ENCODE results near the gene CCDC178. TPM values are rescaled to one million over a fixed set of nuclear protein-coding genes. Genes with fewer than 3 reads are reported as not detected.

Gene CCDC178
- total RNA-seq, 1 experiment from 2014 or later: not detected

DNA sequence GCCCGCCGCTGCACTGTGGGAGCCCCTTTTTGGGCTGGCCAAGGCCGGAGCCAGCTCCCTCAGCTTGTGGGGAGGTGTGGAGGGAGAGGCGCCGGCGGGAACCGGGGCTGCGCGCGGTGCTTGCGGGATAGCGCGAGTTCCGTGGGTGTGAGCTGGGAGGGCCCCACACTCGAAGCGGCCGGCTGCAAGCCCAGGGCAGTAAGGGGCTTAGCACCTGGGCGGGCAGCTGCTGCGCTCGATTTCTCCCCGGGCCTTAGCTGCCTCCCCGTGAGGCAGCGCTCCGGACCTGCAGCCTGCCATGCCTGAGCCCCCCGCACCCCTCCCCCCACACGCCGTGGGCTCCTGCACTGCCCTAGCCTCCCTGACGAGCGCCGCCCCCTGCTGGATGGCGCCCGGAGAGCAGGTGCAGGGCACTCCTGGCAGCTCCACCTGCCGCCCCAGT, 124.4 kb downstream of the CCDC178 start:
- H3K4me3 ChIP-seq (ENCODE audit: insufficient read depth, low read depth, low read length): peak overlapping the region; percentile 26; the same call in 1 of the 2 replicates
- no peaks in the 10 kb centered on the region for H3K36me3 ChIP-seq (replicated peaks; ENCODE audit: control insufficient read depth, insufficient read depth, low read length)
- peak; percentile 52 for DNase-seq
- no peaks in the 10 kb centered on the region for H3K27me3 ChIP-seq (ENCODE audit: control insufficient read depth, insufficient read depth, low read length)

GRCh38 chr18:33307520-33307919, 133.0 kb downstream of the CCDC178 start:
- Histone ChIP-seq H3K4me3 (ENCODE audit: insufficient read depth, low read depth, low read length) (no peak overlapping the region), H3K36me3 (replicated peaks; ENCODE audit: control insufficient read depth, insufficient read depth, low read length) (no peaks in the 10 kb centered on the region), H3K27me3 (ENCODE audit: control insufficient read depth, insufficient read depth, low read length) (no peaks in the 10 kb centered on the region)
- no peak for DNase-seq

- no peak overlapping the region for H3K4me3 ChIP-seq (ENCODE audit: insufficient read depth, low read depth, low read length)
Measured at GRCh38 chr18:33304277-33304676, 136.2 kb downstream of the CCDC178 start.

GRCh38 chr18:33291539-33291938, 149.0 kb downstream of the CCDC178 start:
- DNase-seq: no peak
- H3K4me3 ChIP-seq (ENCODE audit: insufficient read depth, low read depth, low read length): no peak overlapping the region
- H3K27me3 ChIP-seq (ENCODE audit: control insufficient read depth, insufficient read depth, low read length): no peaks in the 10 kb centered on the region
- H3K36me3 ChIP-seq (replicated peaks; ENCODE audit: control insufficient read depth, insufficient read depth, low read length): no peaks in the 10 kb centered on the region

More at GRCh38 chr18:33304277-33304676, 136.2 kb downstream of the CCDC178 start:
- H3K36me3 ChIP-seq (replicated peaks; ENCODE audit: control insufficient read depth, insufficient read depth, low read length): no peaks in the 10 kb centered on the region
- no peak for DNase-seq
- no peaks in the 10 kb centered on the region for H3K27me3 ChIP-seq (ENCODE audit: control insufficient read depth, insufficient read depth, low read length)

DNA sequence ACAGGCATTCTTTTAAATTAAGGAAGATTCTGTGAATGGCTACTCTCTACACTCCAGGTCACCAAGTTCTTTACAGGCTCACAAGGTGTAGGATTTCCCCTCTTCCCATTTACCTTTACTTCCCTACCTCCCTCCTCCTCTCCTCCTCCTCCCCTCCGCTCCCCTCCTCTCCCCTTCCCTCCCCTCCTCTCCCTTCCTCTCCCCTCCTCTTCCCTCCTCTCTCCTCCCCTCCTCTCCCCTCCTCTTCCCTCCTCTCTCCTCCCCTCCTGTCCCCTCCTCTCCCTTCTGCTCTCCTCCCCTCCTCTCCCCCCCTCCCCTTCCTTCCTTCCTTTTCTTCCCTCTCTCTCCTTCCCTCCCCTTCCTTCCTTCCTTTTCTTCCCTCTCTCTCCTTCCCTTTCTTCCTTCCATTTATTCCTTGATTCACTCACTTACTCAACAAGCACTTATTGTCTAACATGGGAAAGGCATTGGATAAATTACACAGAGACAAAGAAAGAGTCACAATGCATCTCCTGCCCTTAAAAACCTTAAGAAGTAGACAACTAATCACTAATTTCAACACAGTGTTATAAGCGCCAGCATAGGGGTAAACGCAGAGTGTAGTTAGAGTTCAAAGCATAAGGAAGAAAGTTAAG, 152.3 kb downstream of the CCDC178 start:
- H3K27me3 ChIP-seq (ENCODE audit: control insufficient read depth, insufficient read depth, low read length): no peaks in the 10 kb centered on the region
- no peak for DNase-seq
- no peak overlapping the region for H3K4me3 ChIP-seq (ENCODE audit: insufficient read depth, low read depth, low read length)
- no peaks in the 10 kb centered on the region for H3K36me3 ChIP-seq (replicated peaks; ENCODE audit: control insufficient read depth, insufficient read depth, low read length)

GRCh38 chr18:33282709-33283333, 157.7 kb downstream of the CCDC178 start:
- H3K36me3 ChIP-seq (replicated peaks; ENCODE audit: control insufficient read depth, insufficient read depth, low read length): no peaks in the 10 kb centered on the region
- H3K27me3 ChIP-seq (ENCODE audit: control insufficient read depth, insufficient read depth, low read length): no peaks in the 10 kb centered on the region
- DNase-seq: no peak
- no peak overlapping the region for H3K4me3 ChIP-seq (ENCODE audit: insufficient read depth, low read depth, low read length)

DNA sequence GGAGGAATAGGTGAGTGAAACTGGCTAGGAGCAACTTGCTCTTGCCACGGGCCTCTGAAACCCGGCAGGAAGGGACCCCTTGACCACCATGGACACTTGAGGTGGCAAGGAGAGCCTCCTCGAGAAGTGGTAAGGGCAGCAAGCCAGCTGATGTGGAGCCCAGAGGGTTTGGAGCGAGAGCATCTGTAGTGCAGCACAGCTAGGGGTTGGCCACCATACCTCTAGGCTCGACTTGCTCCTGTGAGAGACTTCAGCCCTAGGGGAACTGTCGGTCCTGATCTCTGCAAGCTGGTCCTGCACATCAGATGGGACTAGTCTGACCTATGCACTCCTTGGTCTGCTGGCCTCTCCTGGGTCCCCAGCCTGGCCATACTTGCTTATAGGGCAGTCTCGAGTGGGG, 158.4 kb downstream of the CCDC178 start:
- H3K4me3 ChIP-seq (ENCODE audit: insufficient read depth, low read depth, low read length): no peak overlapping the region
- H3K27me3 ChIP-seq (ENCODE audit: control insufficient read depth, insufficient read depth, low read length): no peaks in the 10 kb centered on the region
- no peaks in the 10 kb centered on the region for H3K36me3 ChIP-seq (replicated peaks; ENCODE audit: control insufficient read depth, insufficient read depth, low read length)
- no peak for DNase-seq

GRCh38 chr18:33277431-33277830, 163.1 kb downstream of the CCDC178 start:
- Histone ChIP-seq H3K27me3 (ENCODE audit: control insufficient read depth, insufficient read depth, low read length) (no peaks in the 10 kb centered on the region), H3K4me3 (ENCODE audit: insufficient read depth, low read depth, low read length) (no peak overlapping the region), H3K36me3 (replicated peaks; ENCODE audit: control insufficient read depth, insufficient read depth, low read length) (no peaks in the 10 kb centered on the region)
- DNase-seq: no peak

GRCh38 chr18:33275843-33276242, 164.7 kb downstream of the CCDC178 start:
- DNase-seq: no peak
- no peak overlapping the region for H3K4me3 ChIP-seq (ENCODE audit: insufficient read depth, low read depth, low read length)
- H3K27me3 ChIP-seq (ENCODE audit: control insufficient read depth, insufficient read depth, low read length): no peaks in the 10 kb centered on the region
- no peaks in the 10 kb centered on the region for H3K36me3 ChIP-seq (replicated peaks; ENCODE audit: control insufficient read depth, insufficient read depth, low read length)

GRCh38 chr18:33270297-33270696, 170.2 kb downstream of the CCDC178 start:
- Histone ChIP-seq H3K4me3 (ENCODE audit: insufficient read depth, low read depth, low read length) (no peak overlapping the region), H3K27me3 (ENCODE audit: control insufficient read depth, insufficient read depth, low read length) (no peaks in the 10 kb centered on the region), H3K36me3 (replicated peaks; ENCODE audit: control insufficient read depth, insufficient read depth, low read length) (no peaks in the 10 kb centered on the region)
- no peak for DNase-seq

DNA sequence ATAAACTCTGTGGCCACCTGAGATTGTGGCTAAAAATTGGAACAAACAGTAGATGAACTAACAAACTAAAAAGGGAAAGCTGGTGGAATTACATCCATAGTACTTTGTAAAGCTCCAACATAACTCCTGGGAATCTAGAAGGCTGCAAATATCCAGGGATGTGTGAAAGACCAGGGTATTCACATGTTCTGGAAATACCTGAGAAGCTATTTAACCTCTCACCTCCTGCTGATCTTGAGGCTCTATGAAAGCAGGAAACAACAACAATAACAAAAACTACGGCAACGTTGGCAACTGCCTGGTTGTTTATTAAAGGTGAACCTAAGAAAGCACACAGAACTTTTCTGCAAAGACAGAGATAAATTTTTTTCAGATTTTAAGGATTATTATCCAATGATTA, 171.3 kb downstream of the CCDC178 start:
- Histone ChIP-seq H3K36me3 (replicated peaks; ENCODE audit: control insufficient read depth, insufficient read depth, low read length) (no peaks in the 10 kb centered on the region), H3K27me3 (ENCODE audit: control insufficient read depth, insufficient read depth, low read length) (no peaks in the 10 kb centered on the region), H3K4me3 (ENCODE audit: insufficient read depth, low read depth, low read length) (no peak overlapping the region)
- DNase-seq: peak; percentile 3

DNA sequence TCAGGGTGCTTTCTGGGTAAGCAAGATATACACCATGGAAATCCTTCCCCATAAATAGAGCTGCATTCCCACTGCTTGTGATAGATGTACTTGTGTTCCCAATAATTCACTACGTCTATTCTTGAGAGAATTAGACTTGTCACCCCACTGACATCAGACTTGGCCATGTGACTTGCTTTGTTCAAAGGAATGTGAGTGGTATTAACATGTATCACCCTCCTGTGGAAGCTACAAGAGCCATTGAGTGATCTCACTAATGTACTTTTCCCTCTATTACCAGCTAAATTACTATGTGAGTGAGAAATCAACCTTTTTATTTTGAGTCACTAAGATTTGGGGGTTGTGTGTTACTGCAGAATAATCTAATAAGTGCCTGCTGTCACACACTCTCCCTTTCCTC, 176.0 kb downstream of the CCDC178 start:
- no peaks in the 10 kb centered on the region for H3K36me3 ChIP-seq (replicated peaks; ENCODE audit: control insufficient read depth, insufficient read depth, low read length)
- DNase-seq: no peak
- no peak overlapping the region for H3K4me3 ChIP-seq (ENCODE audit: insufficient read depth, low read depth, low read length)
- no peaks in the 10 kb centered on the region for H3K27me3 ChIP-seq (ENCODE audit: control insufficient read depth, insufficient read depth, low read length)

GRCh38 chr18:33239298-33239697, 201.2 kb downstream of the CCDC178 start:
- DNase-seq: no peak
- H3K36me3 ChIP-seq (replicated peaks; ENCODE audit: control insufficient read depth, insufficient read depth, low read length): no peaks in the 10 kb centered on the region
- no peak overlapping the region for H3K4me3 ChIP-seq (ENCODE audit: insufficient read depth, low read depth, low read length)
- no peaks in the 10 kb centered on the region for H3K27me3 ChIP-seq (ENCODE audit: control insufficient read depth, insufficient read depth, low read length)

DNA sequence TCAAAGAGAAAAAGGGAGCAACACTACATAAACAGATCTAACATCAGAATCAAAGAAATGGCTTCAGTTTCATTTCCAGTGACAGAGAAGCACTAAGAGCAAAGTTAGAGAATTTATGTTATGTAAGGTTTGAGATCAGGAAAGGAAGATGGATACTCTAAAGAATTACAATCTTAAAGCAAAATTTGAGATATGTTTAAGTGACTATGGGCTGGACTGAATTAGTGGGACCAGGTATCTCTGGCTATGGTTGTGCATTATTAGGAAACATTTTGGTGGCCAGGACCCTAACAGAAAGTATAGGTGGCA, 208.2 kb downstream of the CCDC178 start:
- Histone ChIP-seq H3K27me3 (ENCODE audit: control insufficient read depth, insufficient read depth, low read length) (no peaks in the 10 kb centered on the region), H3K4me3 (ENCODE audit: insufficient read depth, low read depth, low read length) (no peak overlapping the region), H3K36me3 (replicated peaks; ENCODE audit: control insufficient read depth, insufficient read depth, low read length) (no peaks in the 10 kb centered on the region)
- DNase-seq: no peak

DNA sequence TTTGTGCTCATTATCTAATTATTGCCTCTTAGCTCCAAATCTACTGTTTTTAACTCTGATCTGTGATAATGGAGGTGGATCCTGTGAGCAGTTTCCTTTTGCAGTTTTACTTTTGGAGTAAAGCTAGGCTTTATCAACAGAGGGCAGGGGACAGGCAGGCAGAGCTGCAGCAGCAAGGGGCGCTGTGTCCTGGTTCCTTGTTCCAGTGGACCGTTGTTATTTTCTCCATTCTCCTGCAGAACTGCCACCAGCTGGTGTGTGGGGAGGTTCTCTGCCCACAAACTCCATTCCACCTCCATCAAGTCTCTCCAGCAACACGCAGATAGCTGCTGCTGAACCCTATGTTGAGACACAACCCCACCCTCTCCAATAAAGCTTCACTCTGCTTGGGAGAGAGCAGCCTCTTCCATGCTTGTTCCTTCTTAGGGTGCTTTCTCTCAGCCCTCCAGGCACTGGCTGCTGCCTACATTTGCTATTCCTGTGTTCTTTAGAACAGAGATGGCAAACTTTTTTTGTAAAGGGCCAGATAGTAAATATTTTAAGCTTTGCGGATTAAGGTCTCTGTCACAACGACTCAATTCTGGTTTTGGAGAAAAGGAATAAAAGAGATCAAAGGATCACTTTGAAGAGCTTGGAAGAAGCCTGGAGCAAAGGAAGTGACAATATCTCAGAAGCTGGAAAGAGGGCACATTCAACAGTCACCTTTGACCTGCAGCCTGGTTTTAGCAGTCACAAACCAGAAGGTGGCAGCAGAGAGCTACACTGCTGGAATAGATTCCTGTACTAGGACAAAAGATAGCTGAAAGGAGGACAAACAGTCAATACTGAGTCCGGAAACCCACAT, 208.8 kb downstream of the CCDC178 start:
- Histone ChIP-seq H3K36me3 (replicated peaks; ENCODE audit: control insufficient read depth, insufficient read depth, low read length) (no peaks in the 10 kb centered on the region), H3K27me3 (ENCODE audit: control insufficient read depth, insufficient read depth, low read length) (no peaks in the 10 kb centered on the region), H3K4me3 (ENCODE audit: insufficient read depth, low read depth, low read length) (no peak overlapping the region)
- DNase-seq: peak; percentile 27
